H7 (cell line): ENCODE measurements around the gene WFDC2. TPM values are rescaled to one million over a fixed set of nuclear protein-coding genes. Genes with fewer than 3 reads are reported as not detected.
A peak's percentile ranks its signal among the peaks of the same experiment; 100 is the strongest.

Source experiments
- DNase-seq: peaks from one replicate; pipeline ENCODE4 v3.0.0; 2012
- H3K27me3 ChIP-seq: 2 replicates; pipeline ENCODE4 v1.6.0; 2011; ENCODE audit warnings: mild to moderate bottlenecking, low read length; ENCODE audit not compliant: control insufficient read depth, insufficient read depth
- H3K36me3 ChIP-seq: replicated peaks from 2 replicates; pipeline ENCODE4 v1.5.1; 2011; ENCODE audit warnings: low read length; ENCODE audit not compliant: control insufficient read depth, insufficient read depth
- H3K4me3 ChIP-seq: 2 replicates; pipeline ENCODE4 v1.5.1; 2011; ENCODE audit warnings: low read depth, mild to moderate bottlenecking, control low read depth, low read length, moderate library complexity; ENCODE audit not compliant: insufficient read depth
- total RNA-seq: library from RNA; depleted of rRNA; stranded (reverse); fragments of >200 nt; shearing (Covaris generic); gene quantifications from 2 replicates; pipeline ENCODE4 v1.2.3, GENCODE V29; 2014

The WFDC2 gene
- total RNA-seq, 1 experiment from 2014 or later, result 16.5 TPM

- Histone ChIP-seq H3K27me3 (no peaks in the 10 kb centered on the region; the same call in 1 of the 2 replicates), H3K4me3 (no peak overlapping the region), H3K36me3 (no peaks in the 10 kb centered on the region)
- DNase-seq, result no peak
These were observed 27.8 kb upstream of the WFDC2 start for GRCh38 chr20:45441746-45442145.

GRCh38 chr20:45444050-45444449, 25.5 kb upstream of the WFDC2 start:
- no peaks in the 10 kb centered on the region; the same call in 1 of the 2 replicates for H3K27me3 ChIP-seq
- no peak for DNase-seq
- no peaks in the 10 kb centered on the region for H3K36me3 ChIP-seq
- H3K4me3 ChIP-seq, result no peak overlapping the region

- Histone ChIP-seq H3K27me3 (no peaks in the 10 kb centered on the region; the same call in 1 of the 2 replicates), H3K4me3 (no peak overlapping the region), H3K36me3 (no peaks in the 10 kb centered on the region)
- DNase-seq, result peak; percentile 67
These were observed 23.6 kb upstream of the WFDC2 start for GRCh38 chr20:45445805-45446562.

DNA sequence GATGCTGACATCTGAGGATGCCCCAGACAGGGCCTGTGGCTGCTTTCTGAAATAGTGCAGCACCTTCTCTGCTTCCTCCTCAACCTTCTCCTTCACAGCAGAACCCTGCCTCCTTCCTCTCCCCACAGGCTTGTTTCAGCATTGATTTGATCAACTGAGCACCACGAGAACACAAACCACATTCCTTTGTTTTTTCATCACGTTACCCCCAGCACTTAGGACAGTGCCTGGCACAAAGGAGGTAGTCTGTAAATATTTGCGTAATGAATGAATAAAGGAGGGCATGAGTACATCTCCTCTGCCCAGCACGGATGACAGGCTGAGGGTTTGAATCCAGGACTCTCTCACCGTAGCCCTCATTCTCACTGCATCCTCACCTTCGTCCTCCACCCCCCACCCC, 21.3 kb upstream of the WFDC2 start:
- no peak overlapping the region for H3K4me3 ChIP-seq
- no peaks in the 10 kb centered on the region; the same call in 1 of the 2 replicates for H3K27me3 ChIP-seq
- no peak for DNase-seq
- no peaks in the 10 kb centered on the region for H3K36me3 ChIP-seq

DNA sequence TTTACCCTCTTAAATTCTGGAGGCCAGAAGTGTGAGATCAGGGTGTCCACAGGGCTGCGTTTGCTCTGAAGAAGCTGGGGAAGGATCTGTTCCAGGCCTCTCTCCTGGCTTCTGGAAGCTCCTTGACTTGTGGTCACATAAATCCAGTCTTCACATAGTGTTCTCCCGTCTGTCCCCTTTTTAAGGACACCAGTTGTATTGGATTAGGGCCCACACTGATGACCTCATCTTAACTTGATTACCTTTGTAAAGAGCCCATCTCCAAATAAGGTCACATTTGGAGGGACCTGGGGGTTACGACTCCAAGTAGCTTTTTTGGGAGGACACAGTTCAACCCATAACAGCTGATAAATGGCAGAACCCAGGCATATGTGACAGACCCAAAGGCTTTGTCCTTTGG, 20.0 kb upstream of the WFDC2 start:
- DNase-seq, result no peak
- Histone ChIP-seq H3K36me3 (no peaks in the 10 kb centered on the region), H3K27me3 (no peaks in the 10 kb centered on the region; the same call in 1 of the 2 replicates), H3K4me3 (no peak overlapping the region)

DNA sequence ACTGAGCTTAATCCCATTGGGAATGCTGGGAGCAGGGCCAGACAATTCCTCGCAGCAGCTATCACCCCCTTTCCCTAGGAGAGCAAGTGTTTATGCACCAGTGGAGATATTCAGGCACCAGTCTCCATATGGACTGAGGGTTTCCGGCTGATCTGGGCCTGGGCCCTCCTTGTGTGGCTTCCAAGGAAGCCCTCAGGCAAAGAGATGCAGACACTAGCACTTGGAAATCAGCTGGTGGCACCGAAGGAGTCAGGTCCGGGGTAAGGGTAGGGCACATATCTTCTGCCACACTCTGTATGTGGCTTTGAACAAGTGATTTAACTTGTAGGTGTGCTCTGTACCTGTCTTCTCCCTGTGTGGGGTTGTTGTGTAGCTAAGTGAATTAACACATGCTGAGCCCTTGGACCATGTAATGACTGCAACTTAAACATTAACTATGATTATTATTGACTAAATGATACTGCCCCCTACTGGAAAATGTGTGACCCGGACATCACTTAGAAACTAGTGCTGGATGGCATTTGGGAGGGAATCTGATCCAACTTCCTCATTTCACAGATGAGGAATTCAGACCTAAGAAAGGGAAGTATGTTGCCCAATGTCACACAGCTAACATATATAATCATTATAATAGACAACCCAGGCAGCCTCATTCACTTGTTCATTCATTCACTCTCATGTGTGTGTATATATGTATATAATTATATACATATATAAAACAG, 19.3 kb upstream of the WFDC2 start:
- Histone ChIP-seq H3K4me3 (no peak overlapping the region), H3K36me3 (no peaks in the 10 kb centered on the region), H3K27me3 (no peaks in the 10 kb centered on the region; the same call in 1 of the 2 replicates)
- peak; percentile 43 for DNase-seq

DNA sequence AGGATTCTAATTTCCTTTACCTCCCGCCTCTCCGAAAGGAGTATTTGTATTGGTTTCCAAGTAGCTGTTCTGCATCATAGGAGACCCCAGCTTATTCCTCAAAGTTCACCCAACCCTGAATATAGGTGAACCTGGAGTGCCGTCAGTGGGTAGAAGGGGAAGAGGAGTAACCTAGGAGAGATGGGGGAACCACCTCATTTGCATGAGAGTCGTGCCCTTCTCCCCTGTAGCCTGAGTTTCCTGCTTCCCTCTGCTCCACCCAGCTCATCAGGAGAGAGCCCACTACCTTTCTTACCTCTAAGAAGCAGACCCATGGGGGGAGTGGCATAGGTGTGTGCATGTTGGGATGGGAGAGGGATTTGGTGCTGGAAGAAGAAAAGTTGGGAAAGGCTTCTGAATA, 17.3 kb upstream of the WFDC2 start:
- Histone ChIP-seq H3K36me3 (no peaks in the 10 kb centered on the region), H3K4me3 (no peak overlapping the region), H3K27me3 (no peaks in the 10 kb centered on the region; the same call in 1 of the 2 replicates)
- DNase-seq, result peak; percentile 26

DNA sequence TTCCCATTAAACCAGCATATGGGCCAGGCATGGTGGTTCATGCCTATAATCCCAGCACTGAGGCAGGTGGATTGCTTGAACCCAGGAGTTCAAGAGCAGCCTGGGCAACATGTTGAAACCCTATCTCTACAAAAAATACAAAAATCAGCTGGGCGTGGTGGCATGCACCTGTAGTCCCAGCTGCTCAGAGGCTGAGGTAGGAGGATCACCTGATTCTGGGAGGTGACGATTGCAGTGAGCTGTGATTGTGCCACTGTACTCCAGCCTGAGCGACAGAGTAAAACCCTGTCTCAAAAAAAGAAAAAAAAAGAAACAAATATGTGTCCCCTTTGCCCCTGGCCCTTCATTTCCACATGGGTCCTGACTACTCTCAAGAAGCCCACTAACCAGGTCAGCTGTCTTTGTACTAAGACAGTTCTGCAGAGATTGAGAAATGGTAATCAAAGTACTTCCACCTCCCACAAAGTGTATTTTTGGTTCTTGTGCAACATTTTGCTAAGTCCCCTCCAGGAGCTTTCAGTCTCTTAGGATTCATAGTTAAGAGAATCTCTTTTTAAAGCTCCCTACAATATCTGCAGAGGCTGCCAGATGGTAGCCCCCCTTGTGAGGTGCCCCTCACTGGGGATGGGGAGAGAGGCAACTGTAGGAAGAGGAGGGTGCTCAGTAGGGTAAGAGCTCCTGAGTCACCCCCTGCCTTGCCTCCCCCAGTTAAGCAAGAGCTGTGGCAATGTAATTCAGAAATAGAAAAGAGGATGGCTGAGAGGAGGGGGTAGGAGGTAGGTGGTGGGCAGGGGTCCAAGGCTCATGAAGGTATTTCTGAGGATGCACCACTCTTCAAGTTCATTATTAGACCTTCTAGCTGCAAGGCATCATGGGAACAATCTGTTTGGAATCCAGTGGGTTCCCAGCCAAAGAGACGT, 16.5 kb upstream of the WFDC2 start:
- H3K27me3 ChIP-seq, result no peaks in the 10 kb centered on the region
- no peak for DNase-seq

GRCh38 chr20:45456632-45457031, 12.9 kb upstream of the WFDC2 start:
- Histone ChIP-seq H3K27me3 (no peaks in the 10 kb centered on the region), H3K4me3 (no peak overlapping the region), H3K36me3 (no peaks in the 10 kb centered on the region)
- peak; percentile 57 for DNase-seq

More for the DNA sequence above, 16.5 kb upstream of the WFDC2 start:
- no peak overlapping the region for H3K4me3 ChIP-seq
- no peaks in the 10 kb centered on the region for H3K36me3 ChIP-seq

GRCh38 chr20:45459606-45460005, 9.9 kb upstream of the WFDC2 start:
- H3K27me3 ChIP-seq, result no peaks in the 10 kb centered on the region; the same call in 1 of the 2 replicates
- H3K4me3 ChIP-seq, result no peak overlapping the region
- DNase-seq, result no peak
- no peaks in the 10 kb centered on the region for H3K36me3 ChIP-seq

GRCh38 chr20:45461225-45461624, 8.3 kb upstream of the WFDC2 start:
- Histone ChIP-seq H3K27me3 (no peaks in the 10 kb centered on the region; the same call in 1 of the 2 replicates), H3K36me3 (no peaks in the 10 kb centered on the region), H3K4me3 (no peak overlapping the region)
- no peak for DNase-seq

DNA sequence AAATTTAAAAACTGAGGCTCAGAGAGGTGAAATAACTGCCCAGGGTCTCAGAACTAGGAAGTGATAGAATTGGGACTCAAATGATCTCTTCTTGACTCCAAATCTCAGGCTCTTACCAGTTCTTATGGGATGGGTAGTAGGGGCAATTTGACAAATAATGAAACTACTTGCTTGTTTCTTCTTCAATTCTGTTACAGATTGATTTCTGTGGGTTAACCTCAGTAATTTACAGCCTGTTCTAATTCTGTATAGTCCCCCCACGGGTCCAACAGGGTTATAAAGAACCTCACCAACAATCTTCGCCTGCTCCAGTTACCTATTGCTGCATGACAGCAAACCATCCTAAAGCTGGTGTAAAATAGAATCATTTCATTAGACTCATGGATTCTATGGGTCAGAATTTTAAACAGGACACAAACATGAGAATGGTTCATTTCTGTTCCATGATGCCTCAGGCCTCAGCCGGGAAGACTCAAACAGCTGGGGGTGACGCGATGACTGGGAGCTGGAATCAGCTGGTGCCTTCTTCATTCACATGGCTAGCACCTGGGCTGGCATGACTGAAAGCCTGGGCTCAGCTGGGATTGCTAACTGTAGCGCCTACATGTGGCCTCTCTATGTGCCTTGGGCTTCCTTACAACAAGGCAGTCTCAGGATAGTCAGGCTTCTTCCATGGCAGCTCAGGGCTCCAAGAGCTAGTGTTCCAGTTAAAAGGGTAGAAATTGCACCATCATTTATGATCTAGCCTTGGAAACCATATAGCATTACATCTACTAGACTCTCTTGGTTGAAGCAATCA, 6.6 kb upstream of the WFDC2 start:
- Histone ChIP-seq H3K27me3 (no peaks in the 10 kb centered on the region; the same call in 1 of the 2 replicates), H3K36me3 (no peaks in the 10 kb centered on the region), H3K4me3 (no peak overlapping the region)
- no peak for DNase-seq

DNA sequence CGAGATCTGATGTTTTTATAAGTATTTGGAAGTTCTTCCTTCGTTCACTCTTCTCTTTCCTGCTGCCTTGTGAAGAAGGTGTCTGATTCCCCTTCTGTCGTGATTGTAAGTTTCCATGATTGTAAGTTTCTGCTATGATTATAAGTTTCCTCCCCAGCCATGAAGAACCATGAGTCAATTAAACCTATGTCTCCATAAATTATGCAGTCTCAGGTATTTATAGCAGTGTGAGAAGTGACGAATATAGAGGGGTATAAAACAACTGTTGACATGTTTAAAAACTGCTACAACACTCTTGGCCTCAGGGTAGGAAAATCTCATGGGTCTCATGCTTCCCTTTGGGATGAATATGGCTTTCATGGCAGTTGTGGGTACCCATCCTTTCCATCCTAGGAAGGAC, 5.8 kb upstream of the WFDC2 start:
- DNase-seq, result no peak
- peaks cover 2% of the 10 kb centered on the region; the same call in 1 of the 2 replicates for H3K27me3 ChIP-seq

More for the DNA sequence above, 5.8 kb upstream of the WFDC2 start:
- no peak overlapping the region for H3K4me3 ChIP-seq
- H3K36me3 ChIP-seq, result no peaks in the 10 kb centered on the region
